GM12864 (cell line): ENCODE results near the gene WDR20.
"Not testable (repeated sequence)": the region's sequence is repeated elsewhere in the genome, so short reads cannot be mapped to it uniquely, and the experiment has no call there.

Experiments
- DNase-seq: peaks from one replicate; pipeline ENCODE4 v3.0.0-alpha.2; 2011; ENCODE audit warnings: low read depth
- H3K4me3 ChIP-seq: 2 replicates; pipeline ENCODE4 v1.5.1; 2011; ENCODE audit warnings: mild to moderate bottlenecking, low read depth, low read length, control low read depth
- TF ChIP-seq, protein P1 (sequence below): IDR thresholded peaks from 2 replicates; pipeline ENCODE4 v1.5.1; 2011; ENCODE audit warnings: low read depth, mild to moderate bottlenecking, moderate library complexity, low read length, control low read depth, inconsistent platforms; ENCODE audit errors: missing control alignments

WDR20 gene

DNA sequence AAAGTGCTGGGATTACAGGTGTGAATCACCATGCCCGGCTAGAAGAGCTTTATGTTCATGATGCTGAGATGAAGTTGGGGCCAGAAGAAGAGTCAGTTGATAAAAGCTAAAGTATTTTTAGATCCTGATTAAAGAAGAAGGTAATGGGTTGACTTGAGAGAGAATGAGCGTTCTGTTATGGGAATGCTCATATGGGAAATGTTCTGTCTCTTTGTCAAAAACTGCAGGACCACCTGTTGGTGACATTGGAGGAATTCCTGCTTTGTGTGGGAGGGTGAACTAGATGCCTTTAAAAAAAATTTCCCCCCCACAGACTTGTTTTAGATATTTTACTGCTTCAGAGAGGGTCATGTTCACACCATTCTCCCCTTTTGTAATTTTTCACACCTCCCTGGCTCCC, 6.7 kb downstream of the WDR20 start:
- TF ChIP-seq, protein P1, sequence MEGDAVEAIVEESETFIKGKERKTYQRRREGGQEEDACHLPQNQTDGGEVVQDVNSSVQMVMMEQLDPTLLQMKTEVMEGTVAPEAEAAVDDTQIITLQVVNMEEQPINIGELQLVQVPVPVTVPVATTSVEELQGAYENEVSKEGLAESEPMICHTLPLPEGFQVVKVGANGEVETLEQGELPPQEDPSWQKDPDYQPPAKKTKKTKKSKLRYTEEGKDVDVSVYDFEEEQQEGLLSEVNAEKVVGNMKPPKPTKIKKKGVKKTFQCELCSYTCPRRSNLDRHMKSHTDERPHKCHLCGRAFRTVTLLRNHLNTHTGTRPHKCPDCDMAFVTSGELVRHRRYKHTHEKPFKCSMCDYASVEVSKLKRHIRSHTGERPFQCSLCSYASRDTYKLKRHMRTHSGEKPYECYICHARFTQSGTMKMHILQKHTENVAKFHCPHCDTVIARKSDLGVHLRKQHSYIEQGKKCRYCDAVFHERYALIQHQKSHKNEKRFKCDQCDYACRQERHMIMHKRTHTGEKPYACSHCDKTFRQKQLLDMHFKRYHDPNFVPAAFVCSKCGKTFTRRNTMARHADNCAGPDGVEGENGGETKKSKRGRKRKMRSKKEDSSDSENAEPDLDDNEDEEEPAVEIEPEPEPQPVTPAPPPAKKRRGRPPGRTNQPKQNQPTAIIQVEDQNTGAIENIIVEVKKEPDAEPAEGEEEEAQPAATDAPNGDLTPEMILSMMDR = no peak
- no peak overlapping the region for H3K4me3 ChIP-seq
- no peak for DNase-seq

DNA sequence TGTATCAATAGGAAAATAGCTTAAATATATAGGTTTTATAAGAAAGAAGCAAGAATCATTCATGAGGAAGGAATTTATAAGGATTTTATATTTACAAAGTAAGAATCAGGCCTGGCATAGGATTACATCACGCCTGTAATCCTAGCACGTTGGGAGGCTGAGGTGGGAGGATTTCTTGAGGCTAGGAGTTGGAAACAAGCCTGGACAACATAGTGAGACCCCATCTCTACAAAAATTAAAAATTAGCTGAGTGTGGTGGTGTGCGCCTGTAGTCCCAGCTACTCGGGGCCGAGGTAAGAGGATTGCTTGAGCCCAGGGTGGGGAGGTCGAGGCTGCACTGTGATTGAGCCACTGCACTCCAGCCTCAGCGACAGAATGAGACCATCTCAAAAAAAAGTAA, 10.4 kb downstream of the WDR20 start:
- TF ChIP-seq, protein P1 = no peak
- no peak for DNase-seq
- no peak overlapping the region for H3K4me3 ChIP-seq

DNA sequence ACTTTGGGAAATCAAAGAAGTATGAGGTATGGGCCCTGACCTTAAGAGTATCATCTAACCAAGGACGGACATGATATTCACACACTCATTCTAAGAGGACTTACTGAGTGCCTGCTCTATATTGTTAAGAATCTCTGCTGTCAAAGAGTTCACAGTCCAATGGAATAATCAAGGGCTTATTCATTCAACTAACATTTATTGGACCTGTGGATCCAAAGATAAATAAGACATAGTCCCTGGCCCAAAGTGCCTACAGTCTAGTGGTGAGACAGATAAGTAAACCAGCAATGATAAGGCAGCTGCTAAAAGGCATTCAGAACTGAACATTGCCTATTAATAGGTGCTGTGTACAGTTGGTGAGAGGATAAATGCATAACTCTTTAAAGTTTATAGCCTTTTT, 11.0 kb downstream of the WDR20 start:
- TF ChIP-seq, protein P1 = no peak
- no peak overlapping the region for H3K4me3 ChIP-seq
- no peak for DNase-seq

DNA sequence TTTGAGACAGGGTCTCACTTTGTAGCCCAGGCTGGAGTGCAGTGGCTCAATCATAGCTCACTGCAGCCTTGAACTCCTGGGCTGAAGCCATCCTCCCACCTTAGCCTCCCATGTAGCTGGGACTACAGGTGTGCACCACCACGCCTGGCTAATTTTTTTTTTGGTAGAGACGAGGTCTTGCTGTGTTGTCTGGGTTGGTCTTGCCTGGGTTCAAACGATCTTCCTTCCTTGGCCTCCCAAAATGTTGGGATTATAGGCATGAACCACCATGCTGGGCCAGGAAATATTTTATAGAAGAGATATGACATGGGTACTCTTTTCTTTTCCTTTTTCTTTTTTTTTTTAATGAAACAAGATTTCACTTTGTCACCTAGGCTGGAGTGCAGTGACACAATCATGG, 11.7 kb downstream of the WDR20 start:
- H3K4me3 ChIP-seq, DNase-seq: not testable (repeated sequence)

DNA sequence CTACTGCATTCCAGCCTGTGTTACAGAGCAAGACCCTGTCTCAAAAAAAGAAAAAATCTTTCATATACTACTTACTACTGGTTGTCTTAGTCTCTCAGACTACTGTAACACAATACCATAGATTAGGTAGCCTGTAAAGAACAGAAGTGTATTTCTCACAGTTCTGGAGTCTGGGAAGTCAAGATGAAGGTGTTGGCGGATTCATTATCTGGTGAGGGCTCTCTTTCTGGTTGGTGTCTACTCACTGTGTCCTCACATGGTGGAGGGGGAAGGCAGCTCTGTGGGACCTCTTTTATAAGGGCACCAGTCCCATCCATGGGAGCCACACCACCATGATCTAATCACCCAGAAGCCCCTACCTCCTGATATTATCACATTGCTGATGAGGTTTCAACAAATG, 14.4 kb downstream of the WDR20 start:
- TF ChIP-seq, protein P1 = no peak
- H3K4me3 ChIP-seq = no peak overlapping the region
- no peak for DNase-seq

DNA sequence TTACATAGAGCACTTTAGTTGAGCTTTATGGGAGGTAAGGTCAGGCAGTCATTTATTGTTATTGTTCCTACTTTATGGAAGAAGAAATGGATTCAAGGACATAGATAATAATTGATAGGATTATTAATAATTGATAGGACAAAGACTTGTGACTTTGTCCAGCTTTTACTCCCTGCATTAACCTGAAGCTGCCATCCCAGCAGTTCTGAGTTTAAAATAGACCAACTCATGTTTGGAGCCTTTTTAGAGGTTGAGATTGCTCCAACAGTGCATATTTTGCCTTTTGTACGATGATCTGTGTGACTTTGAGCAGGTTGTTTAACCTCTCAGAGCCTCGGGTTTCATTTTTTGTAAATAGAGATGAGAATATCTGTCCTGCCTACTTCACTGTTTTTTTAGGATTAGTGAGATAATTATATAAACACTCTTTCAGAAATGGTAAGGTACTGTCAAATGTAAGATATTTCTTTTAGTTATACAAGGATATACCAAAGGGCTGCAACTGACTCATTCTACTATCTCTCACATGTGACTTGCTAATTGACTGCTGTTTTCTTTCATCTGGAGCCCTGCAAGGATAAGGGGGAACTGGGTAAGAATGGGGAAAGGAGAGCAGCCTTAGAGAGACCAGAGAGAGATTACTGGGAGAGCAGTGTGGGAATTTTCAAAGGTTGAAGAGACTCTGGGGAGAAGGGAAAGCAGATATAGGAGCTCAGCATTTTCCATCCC, 15.3 kb downstream of the WDR20 start:
- TF ChIP-seq, protein P1 = no peak

DNA sequence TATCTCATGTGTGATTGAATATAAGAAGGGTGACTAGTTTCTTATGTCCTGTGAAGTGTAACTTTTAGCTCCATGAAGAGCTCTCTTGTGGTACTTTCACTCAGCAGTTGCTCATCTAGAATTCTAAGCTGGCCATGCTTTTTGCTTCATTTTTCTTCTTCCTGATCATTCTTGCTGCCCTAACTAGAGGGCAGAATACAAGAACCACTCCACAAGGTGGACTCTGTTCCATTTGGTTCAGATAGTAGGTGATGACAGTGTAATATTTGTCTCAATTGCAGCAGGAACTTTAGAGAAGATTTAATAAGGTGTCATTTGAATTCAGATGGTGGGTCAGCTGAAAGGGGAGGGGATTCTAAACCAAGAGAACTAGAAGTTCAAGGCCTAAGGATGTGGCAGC, 17.6 kb downstream of the WDR20 start:
- DNase-seq = no peak

More for the DNA sequence above, 15.3 kb downstream of the WDR20 start:
- no peak for DNase-seq
- no peak overlapping the region for H3K4me3 ChIP-seq

More for the DNA sequence above, 17.6 kb downstream of the WDR20 start:
- no peak overlapping the region for H3K4me3 ChIP-seq
- TF ChIP-seq, protein P1 = no peak
